Measurements from ENCODE around the gene MAST4. TPM values are rescaled to one million over a fixed set of nuclear protein-coding genes. Genes with fewer than 3 reads are reported as not detected.

Gene MAST4
- polyA plus RNA-seq, 1 experiment = 11.6 TPM

GRCh38 chr5:66933066-66933465 is 336.9 kb downstream of the MAST4 start:
- TF ChIP-seq, protein P1, sequence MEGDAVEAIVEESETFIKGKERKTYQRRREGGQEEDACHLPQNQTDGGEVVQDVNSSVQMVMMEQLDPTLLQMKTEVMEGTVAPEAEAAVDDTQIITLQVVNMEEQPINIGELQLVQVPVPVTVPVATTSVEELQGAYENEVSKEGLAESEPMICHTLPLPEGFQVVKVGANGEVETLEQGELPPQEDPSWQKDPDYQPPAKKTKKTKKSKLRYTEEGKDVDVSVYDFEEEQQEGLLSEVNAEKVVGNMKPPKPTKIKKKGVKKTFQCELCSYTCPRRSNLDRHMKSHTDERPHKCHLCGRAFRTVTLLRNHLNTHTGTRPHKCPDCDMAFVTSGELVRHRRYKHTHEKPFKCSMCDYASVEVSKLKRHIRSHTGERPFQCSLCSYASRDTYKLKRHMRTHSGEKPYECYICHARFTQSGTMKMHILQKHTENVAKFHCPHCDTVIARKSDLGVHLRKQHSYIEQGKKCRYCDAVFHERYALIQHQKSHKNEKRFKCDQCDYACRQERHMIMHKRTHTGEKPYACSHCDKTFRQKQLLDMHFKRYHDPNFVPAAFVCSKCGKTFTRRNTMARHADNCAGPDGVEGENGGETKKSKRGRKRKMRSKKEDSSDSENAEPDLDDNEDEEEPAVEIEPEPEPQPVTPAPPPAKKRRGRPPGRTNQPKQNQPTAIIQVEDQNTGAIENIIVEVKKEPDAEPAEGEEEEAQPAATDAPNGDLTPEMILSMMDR (IDR thresholded peaks at IDR 0.05; ENCODE audit: low read depth, low read length) = no peak
- no peak overlapping the region for H3K4me3 ChIP-seq (ENCODE audit: low read depth, low read length)
- POLR2A ChIA-PET = no interaction called here
- H3K27me3 ChIP-seq (ENCODE audit: control insufficient read depth, insufficient read depth, low read length) = no peaks in the 10 kb centered on the region
- CTCF ChIA-PET = interaction anchor here (0.9 kb wide), 2 partner anchors 119 to 217 kb away, joined by 3 to 4 read pairs; no protein-coding TSS in a partner anchor
- DNase-seq (ENCODE audit: low read depth, low spot score) = peak; percentile 16
- no peaks in the 10 kb centered on the region for H3K9me3 ChIP-seq (ENCODE audit: control insufficient read depth, insufficient read depth, low read length)
- H3K27ac ChIP-seq (ENCODE audit: low read depth, low read length) = no peak overlapping the region

DNA sequence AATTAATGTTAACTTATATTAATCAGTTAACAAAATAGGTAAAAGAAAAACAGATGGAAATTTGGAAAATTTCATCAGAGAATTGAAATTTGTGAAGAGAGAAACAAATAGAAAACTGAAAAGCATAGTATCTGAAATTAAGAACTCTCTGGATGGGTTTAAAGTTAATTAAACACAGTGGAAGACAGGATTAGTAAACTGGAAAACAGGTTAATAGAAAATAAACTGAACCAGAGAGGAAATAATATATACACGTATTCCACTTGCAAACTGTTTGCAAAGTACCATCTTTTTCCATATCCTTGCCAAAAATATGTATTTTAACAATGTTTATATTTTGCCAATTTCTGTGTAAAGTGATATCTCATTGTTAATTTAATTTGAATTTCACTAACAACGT is 342.9 kb downstream of the MAST4 start:
- Histone ChIP-seq H3K9me3 (ENCODE audit: control insufficient read depth, insufficient read depth, low read length) (no peaks in the 10 kb centered on the region), H3K27me3 (ENCODE audit: control insufficient read depth, insufficient read depth, low read length) (no peaks in the 10 kb centered on the region), H3K27ac (ENCODE audit: low read depth, low read length) (no peak overlapping the region), H3K4me3 (ENCODE audit: low read depth, low read length) (no peak overlapping the region)
- ChIA-PET POLR2A (no interaction called here), CTCF (no interaction called here)
- no peak for DNase-seq (ENCODE audit: low read depth, low spot score)
- TF ChIP-seq, protein P1 (IDR thresholded peaks at IDR 0.05; ENCODE audit: low read depth, low read length) = no peak

- no peak for DNase-seq (ENCODE audit: low read depth, low spot score)
- CTCF ChIA-PET = interaction anchor here (0.6 to 1.1 kb wide), 3 partner anchors 10 to 132 kb away, joined by 3 to 5 read pairs (median 4); no protein-coding TSS in a partner anchor
Observed at GRCh38 chr5:66945389-66946349, 349.5 kb downstream of the MAST4 start.

GRCh38 chr5:66947458-66947857 is 351.3 kb downstream of the MAST4 start:
- Histone ChIP-seq H3K9me3 (ENCODE audit: control insufficient read depth, insufficient read depth, low read length) (no peaks in the 10 kb centered on the region), H3K27me3 (ENCODE audit: control insufficient read depth, insufficient read depth, low read length) (no peaks in the 10 kb centered on the region), H3K27ac (ENCODE audit: low read depth, low read length) (no peak overlapping the region), H3K4me3 (ENCODE audit: low read depth, low read length) (no peak overlapping the region)
- ChIA-PET CTCF (interaction anchor here (1.1 kb wide), 1 partner anchor 40 kb away, joined by 3 read pairs; no protein-coding TSS in a partner anchor), POLR2A (no interaction called here)
- TF ChIP-seq, protein P1 (IDR thresholded peaks at IDR 0.05; ENCODE audit: low read depth, low read length) = no peak
- no peak for DNase-seq (ENCODE audit: low read depth, low spot score)

More at GRCh38 chr5:66945389-66946349, 349.5 kb downstream of the MAST4 start:
- H3K27ac ChIP-seq (ENCODE audit: low read depth, low read length) = no peak overlapping the region
- no peak overlapping the region for H3K4me3 ChIP-seq (ENCODE audit: low read depth, low read length)
- TF ChIP-seq, protein P1 (IDR thresholded peaks at IDR 0.05; ENCODE audit: low read depth, low read length) = no peak
- no peaks in the 10 kb centered on the region for H3K27me3 ChIP-seq (ENCODE audit: control insufficient read depth, insufficient read depth, low read length)
- no peaks in the 10 kb centered on the region for H3K9me3 ChIP-seq (ENCODE audit: control insufficient read depth, insufficient read depth, low read length)
- POLR2A ChIA-PET = no interaction called here

DNA sequence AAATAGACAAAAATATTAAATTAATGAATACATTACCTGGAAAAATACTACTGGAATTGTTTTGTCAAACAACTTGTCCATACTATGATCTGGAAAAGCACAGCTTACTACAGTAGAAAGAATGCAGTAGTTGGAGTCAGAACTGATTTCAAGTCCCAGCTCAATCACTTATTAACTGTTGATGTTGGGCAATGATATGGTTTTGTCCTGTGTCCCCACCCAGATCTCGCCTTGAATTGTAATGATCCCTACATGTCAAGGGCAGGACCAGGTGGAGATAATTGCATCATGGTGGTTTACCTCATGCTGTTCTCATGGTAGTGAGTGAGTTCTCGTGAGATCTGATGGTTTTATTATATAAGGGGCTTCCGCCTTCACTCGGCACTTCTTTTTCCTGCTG is 352.9 kb downstream of the MAST4 start:
- no peak overlapping the region for H3K27ac ChIP-seq (ENCODE audit: low read depth, low read length)
- H3K9me3 ChIP-seq (ENCODE audit: control insufficient read depth, insufficient read depth, low read length) = no peaks in the 10 kb centered on the region
- no peak overlapping the region for H3K4me3 ChIP-seq (ENCODE audit: low read depth, low read length)
- DNase-seq (ENCODE audit: low read depth, low spot score) = no peak
- TF ChIP-seq, protein P1 (IDR thresholded peaks at IDR 0.05; ENCODE audit: low read depth, low read length) = no peak
- POLR2A ChIA-PET = no interaction called here
- H3K27me3 ChIP-seq (ENCODE audit: control insufficient read depth, insufficient read depth, low read length) = no peaks in the 10 kb centered on the region
- CTCF ChIA-PET = no interaction called here
